Measurements from ENCODE around the gene PIK3IP1.

The PIK3IP1 gene

GRCh38 chr22:31308181-31308580, 15.9 kb upstream of the PIK3IP1 start:
- DNase-seq (ENCODE audit: low read depth): no peak

GRCh38 chr22:31305194-31305593, 12.9 kb upstream of the PIK3IP1 start:
- DNase-seq (ENCODE audit: low read depth): no peak

- DNase-seq (ENCODE audit: low read depth): no peak
These were observed 10.2 kb upstream of the PIK3IP1 start for GRCh38 chr22:31302537-31302936.

GRCh38 chr22:31302006-31302405, 9.7 kb upstream of the PIK3IP1 start:
- DNase-seq (ENCODE audit: low read depth): no peak

- DNase-seq (ENCODE audit: low read depth): no peak
These were observed 8.6 kb upstream of the PIK3IP1 start for GRCh38 chr22:31300896-31301295.

- DNase-seq (ENCODE audit: low read depth): no peak
These were observed 3.8 kb upstream of the PIK3IP1 start for GRCh38 chr22:31295831-31296657.

GRCh38 chr22:31295360-31295759, 3.1 kb upstream of the PIK3IP1 start:
- no peak for DNase-seq (ENCODE audit: low read depth)

GRCh38 chr22:31291481-31292235, 630 bp downstream of the PIK3IP1 start:
- no peak for DNase-seq (ENCODE audit: low read depth)

- DNase-seq (ENCODE audit: low read depth): peak; percentile 87
These were observed 1.5 kb downstream of the PIK3IP1 start for GRCh38 chr22:31290494-31291471.

GRCh38 chr22:31289344-31289743, 2.9 kb downstream of the PIK3IP1 start:
- no peak for DNase-seq (ENCODE audit: low read depth)

- DNase-seq (ENCODE audit: low read depth): no peak
These were observed 3.6 kb downstream of the PIK3IP1 start for GRCh38 chr22:31288496-31289240.

GRCh38 chr22:31287818-31288495, 4.3 kb downstream of the PIK3IP1 start:
- DNase-seq (ENCODE audit: low read depth): no peak

- DNase-seq (ENCODE audit: low read depth): no peak
These were observed 5.7 kb downstream of the PIK3IP1 start for GRCh38 chr22:31286360-31287255.

GRCh38 chr22:31284281-31285155, 7.8 kb downstream of the PIK3IP1 start:
- DNase-seq (ENCODE audit: low read depth): no peak

- DNase-seq (ENCODE audit: low read depth): no peak
These were observed 9.4 kb downstream of the PIK3IP1 start for GRCh38 chr22:31282748-31283468.

- DNase-seq (ENCODE audit: low read depth): no peak
These were observed 10.6 kb downstream of the PIK3IP1 start for GRCh38 chr22:31281733-31282132.

- no peak for DNase-seq (ENCODE audit: low read depth)
These were observed 12.3 kb downstream of the PIK3IP1 start for GRCh38 chr22:31279821-31280505.

- no peak for DNase-seq (ENCODE audit: low read depth)
These were observed 13.0 kb downstream of the PIK3IP1 start for GRCh38 chr22:31279327-31279669.

Measured in stimulated activated CD8-positive, alpha-beta memory T cell treated with anti-CD3 and anti-CD28 coated beads, Interleukin-15, amount 100 ng/mL, for 1 hour (primary cell).